Esophagus mucosa (tissue), 1 donor: ENCODE measurements around the gene NUP98. TPM values are rescaled to one million over a fixed set of nuclear protein-coding genes. Genes with fewer than 3 reads are reported as not detected.

ENCODE experiments used
- ATAC-seq: fragments of 200-7000 bp; cut with Tn5 transposase; one replicate; pipeline ENCODE4 v1.9.1; 2020
- total RNA-seq: library from RNA; stranded (reverse); gene quantifications from one replicate; pipeline ENCODE4 v1.2.4, GENCODE V29; 2023
- donor health status: DM: yes; HTN: yes; CAD: no.

The NUP98 gene
- total RNA-seq, 1 donor from 2014 or later: 55.1 TPM

DNA sequence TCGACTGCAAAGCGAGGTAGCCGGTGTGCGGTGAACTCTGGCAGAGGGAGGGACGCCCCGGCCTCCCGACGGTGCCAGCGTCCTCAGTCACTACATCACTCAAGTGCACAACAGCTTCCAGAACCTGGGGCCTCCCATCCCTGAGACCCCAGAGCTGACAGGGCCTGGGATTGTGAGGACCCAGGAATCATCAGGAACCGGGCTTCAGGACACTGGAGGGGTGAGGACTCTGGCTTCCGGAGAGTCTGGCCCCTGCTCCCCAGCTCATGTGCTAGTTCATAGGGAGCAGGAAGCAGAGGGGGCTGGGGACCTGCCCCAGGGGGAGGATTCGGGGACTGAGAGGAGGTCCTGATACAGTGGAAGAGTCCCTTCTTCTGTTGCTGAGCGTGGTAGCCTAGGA is 160.2 kb downstream of the NUP98 start:
- no peak for ATAC-seq

DNA sequence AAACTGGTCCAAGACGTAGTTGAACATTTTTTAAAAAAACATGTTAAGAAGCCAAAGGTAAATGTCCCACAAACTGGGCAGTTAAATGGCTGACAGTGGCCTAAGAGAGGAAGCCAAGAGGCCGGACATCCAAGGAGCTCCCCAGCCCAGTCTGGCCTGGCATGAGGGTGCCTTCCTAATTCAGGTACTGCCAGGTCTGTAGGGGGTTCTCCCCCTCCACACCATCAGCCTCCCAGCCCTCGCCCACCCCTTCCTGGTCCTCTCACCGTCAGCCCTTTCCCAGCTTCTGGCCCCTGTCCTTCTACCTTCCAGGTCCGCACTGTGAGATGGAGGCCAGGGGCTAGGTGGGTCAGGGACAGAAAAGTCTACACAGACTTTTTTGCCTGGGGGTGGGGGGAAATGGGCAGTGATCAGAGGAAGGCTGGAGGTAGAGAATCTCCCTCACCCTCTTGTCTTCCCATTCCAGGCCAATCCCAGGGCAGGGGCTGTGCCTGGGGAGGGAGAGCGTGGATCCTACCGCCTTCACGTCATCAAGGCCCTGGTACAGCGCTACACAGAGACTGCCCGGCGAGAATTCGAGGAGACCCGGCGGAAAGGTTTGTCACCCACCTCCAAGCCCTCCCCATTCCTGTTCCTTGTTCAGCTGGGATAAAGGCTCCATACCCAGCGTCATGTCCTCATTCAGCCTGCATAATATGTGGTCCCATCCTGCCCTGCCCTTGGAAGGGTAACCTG is 161.5 kb downstream of the NUP98 start:
- no peak for ATAC-seq

DNA sequence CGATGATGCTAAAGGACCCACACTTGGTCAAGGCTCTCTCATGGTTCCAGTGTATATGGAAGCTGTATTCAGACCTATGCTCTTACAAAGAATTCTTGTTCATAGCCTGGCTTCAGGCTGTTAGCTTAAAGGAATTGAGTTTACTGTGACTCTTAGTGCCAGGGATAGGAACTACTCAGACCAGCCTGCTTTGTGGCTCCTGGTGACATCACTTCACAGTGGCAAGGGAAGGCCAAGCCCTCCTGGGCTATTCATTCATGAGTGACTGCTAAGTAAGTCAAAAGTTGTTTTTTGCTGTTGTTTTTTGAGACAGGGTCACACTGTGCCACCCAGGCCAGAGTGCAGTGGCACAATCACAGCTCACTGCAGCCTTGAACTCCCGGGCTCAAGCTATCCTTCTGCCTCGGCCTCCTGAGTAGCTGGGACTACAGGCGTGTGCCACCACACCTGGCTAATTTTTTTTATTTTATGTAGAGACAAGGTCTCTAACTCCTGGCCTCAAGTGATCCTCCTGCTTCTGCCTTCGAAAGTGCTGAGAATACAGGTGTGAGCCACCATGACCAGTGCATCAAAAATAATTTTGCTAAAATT is 165.2 kb downstream of the NUP98 start:
- no peak for ATAC-seq

DNA sequence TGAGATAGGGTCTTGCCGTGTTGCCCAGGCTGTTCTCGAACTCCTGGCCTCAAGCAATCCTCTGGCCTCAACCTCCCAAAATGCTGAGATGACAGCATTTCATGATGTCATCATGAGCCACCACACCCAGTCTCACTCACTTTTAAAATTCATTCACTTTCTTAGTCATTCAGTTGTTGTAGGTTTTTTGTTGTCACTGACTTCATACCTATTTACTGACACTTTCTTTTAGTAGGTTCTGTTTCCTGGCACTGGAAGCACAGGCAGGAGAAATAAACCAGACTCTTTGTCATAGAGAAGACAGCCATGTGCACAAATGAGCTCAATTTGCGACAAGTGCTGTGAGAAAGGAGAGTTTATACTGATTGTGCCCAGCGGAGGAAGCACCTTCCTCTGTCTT is 166.0 kb downstream of the NUP98 start:
- no peak for ATAC-seq

DNA sequence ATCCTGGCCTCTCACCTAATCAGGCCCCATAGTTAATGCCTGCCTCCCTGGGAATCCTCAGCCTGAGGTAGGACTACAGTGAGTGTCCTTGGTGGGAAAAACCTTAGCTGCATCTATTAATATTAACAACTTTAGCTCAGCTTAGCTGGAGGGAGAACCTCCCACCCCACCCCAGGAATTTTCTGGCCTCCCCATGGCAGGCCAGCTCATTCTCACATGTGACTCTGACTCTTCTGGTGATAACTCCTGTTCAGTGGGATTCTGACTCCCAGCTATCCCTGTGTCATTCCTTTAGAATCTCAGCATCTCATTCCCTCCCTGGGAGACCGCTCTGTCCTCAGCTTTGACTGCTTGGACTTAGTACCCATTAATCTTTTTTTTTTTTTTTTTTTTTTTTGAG is 170.1 kb downstream of the NUP98 start:
- ATAC-seq: no peak

DNA sequence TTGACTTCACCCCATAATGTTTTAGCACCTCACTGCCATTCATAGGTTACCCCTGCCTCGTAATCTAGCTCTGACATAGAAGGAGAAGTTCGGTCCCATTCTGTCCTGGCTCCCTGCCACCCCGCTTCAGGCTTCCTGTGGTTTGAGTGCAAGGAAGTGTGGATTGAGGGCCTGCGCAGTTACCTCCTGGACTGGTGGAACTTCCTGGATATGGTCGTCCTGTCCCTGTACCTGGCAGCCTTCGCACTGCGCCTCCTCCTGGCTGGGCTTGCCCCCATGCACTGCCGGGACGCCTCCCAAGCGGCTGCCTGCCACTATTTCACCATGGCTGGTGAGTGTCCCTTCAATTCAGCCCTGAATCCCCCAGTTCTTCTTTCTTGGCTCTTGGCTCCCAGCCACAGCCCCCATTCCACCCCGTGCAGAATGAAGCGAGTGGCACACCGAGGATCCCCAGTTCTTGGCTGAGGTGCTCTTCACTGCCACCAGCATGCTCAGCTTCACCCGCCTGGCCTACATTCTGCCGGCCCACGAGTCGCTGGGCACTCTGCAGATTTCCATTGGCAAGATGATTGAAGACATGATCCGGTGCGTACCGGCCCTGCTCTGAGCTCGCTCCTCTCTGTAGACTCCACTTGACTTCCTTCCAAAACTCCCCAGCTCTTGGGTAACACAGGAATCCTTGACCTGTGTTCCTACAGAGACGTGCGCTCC is 170.9 kb downstream of the NUP98 start:
- ATAC-seq: no peak

Other genes starting within 250 kb of the NUP98 start
- not detected for gene ART5, start 155.6 kb downstream of the NUP98 start, total RNA-seq
- gene ART1, start 152.4 kb downstream of the NUP98 start, total RNA-seq: not detected
- 0.64 TPM for gene CHRNA10, start 126.2 kb downstream of the NUP98 start, total RNA-seq
- 31.8 TPM for gene PGAP2, start 11.0 kb upstream of the NUP98 start, total RNA-seq
- gene RHOG, start 43.4 kb upstream of the NUP98 start, total RNA-seq: 59.7 TPM
- gene STIM1, start 58.1 kb upstream of the NUP98 start, total RNA-seq: 85.1 TPM